H1 (cell line): ENCODE data around the gene ZBTB20. TPM values are rescaled to one million over a fixed set of nuclear protein-coding genes. Genes with fewer than 3 reads are reported as not detected.

Experiments
- CTCF ChIA-PET: fragments of 300-600 bp; sonication (Branson Sonifier 250); formaldehyde crosslinking; loops from one replicate; lab custom pipeline; 2021; ENCODE audit not compliant: partially characterized antibody; lab: Charles Lee
- POLR2A ChIA-PET: fragments of 300-600 bp; sonication (Branson Sonifier 250); formaldehyde crosslinking; loops from one replicate; lab custom pipeline; 2021; ENCODE audit warnings: inconsistent platforms; ENCODE audit not compliant: partially characterized antibody; lab: Charles Lee
- DNase-seq, 2 experiments: peaks; one replicate each; pipeline versions ENCODE4 v3.0.0 to v3.0.0-alpha.2; 2010 to 2022; ENCODE audit warnings: low spot score in 2 of 2, low read depth in 1 of 2, mixed read lengths in 1 of 2
- FAIRE-seq: peaks from 2 replicates; lab custom pipeline; 2011; peaks lifted over from hg19 to GRCh38; lab: Jason Lieb, UNC
- H2AFZ ChIP-seq: 2 replicates; pipeline ENCODE4 v1.8.1; 2012; ENCODE audit warnings: low read length, inconsistent platforms
- H2AK5ac ChIP-seq: 2 replicates; pipeline ENCODE4 v1.6.1; 2013; ENCODE audit warnings: low read depth, low read length
- H2BK120ac ChIP-seq: replicated peaks from 2 replicates; pipeline ENCODE3; 2013; ENCODE audit warnings: low read depth, low read length, inconsistent platforms
- H2BK12ac ChIP-seq: 2 replicates; pipeline ENCODE4 v1.6.1; 2013; ENCODE audit warnings: low read depth, low read length
- H2BK15ac ChIP-seq: 2 replicates; pipeline ENCODE4 v1.6.1; 2013; ENCODE audit warnings: low read length
- H2BK20ac ChIP-seq: 2 replicates; pipeline ENCODE4 v1.6.1; 2013; ENCODE audit warnings: low read length
- H2BK5ac ChIP-seq: 2 replicates; pipeline ENCODE4 v1.6.1; 2013; ENCODE audit warnings: low read depth, low read length
- H3K14ac ChIP-seq: 2 replicates; pipeline ENCODE4 v1.6.1; 2013; ENCODE audit warnings: inconsistent platforms; ENCODE audit not compliant: insufficient read length
- H3K18ac ChIP-seq: 2 replicates; pipeline ENCODE4 v1.6.1; 2013; ENCODE audit warnings: low read length; ENCODE audit errors: extremely low read depth
- H3K23ac ChIP-seq: 2 replicates; pipeline ENCODE4 v1.6.1; 2013; ENCODE audit warnings: inconsistent platforms; ENCODE audit not compliant: insufficient read length
- H3K23me2 ChIP-seq: 2 replicates; pipeline ENCODE4 v1.6.1; 2013; ENCODE audit warnings: low read depth, low read length
- H3K27ac ChIP-seq: 2 replicates; pipeline ENCODE4 v1.6.1; 2011; ENCODE audit warnings: low read depth, low read length, inconsistent platforms
- H3K27me3 ChIP-seq, 4 experiments: replicated peaks in 1 of 4; 1 replicate in 1 of 4; 2 replicates in 3 of 4; pipeline versions ENCODE4 v1.6.1 to v1.8.1; 2011 to 2013; ENCODE audit warnings: low read length in 3 of 4, mild to moderate bottlenecking in 3 of 4, inconsistent platforms in 2 of 4, mixed read lengths in 2 of 4, moderate library complexity in 1 of 4; ENCODE audit not compliant: control insufficient read depth in 3 of 4, insufficient read depth in 3 of 4; ENCODE audit errors: extremely low read depth in 1 of 4
- H3K36me3 ChIP-seq, 4 experiments: 2 replicates each; pipeline versions ENCODE4 v1.6.1 to v1.8.1; 2011 to 2013; ENCODE audit warnings: mild to moderate bottlenecking in 4 of 4, low read length in 3 of 4, moderate library complexity in 2 of 4, control low read depth in 1 of 4, inconsistent platforms in 1 of 4; ENCODE audit not compliant: insufficient read depth in 4 of 4, control insufficient read depth in 2 of 4
- H3K4ac ChIP-seq: replicated peaks from 2 replicates; pipeline ENCODE3; 2013; ENCODE audit warnings: low read length, low read depth, mixed read lengths, inconsistent platforms; ENCODE audit not compliant: insufficient read length
- H3K4me1 ChIP-seq, 4 experiments: replicated peaks in 1 of 4; 1 replicate in 1 of 4; 2 replicates in 3 of 4; pipeline versions ENCODE4 v1.6.1 to v1.8.1; 2011 to 2013; ENCODE audit warnings: low read length in 3 of 4, inconsistent platforms in 2 of 4, mixed read lengths in 1 of 4; ENCODE audit not compliant: insufficient read depth in 4 of 4, control insufficient read depth in 3 of 4
- H3K4me2 ChIP-seq, 2 experiments: 2 replicates each; pipeline versions ENCODE4 v1.6.1 to v1.8.1; 2011 to 2013; ENCODE audit warnings: low read depth in 2 of 2, low read length in 2 of 2, control low read depth in 1 of 2, inconsistent platforms in 1 of 2, mild to moderate bottlenecking in 1 of 2; ENCODE audit not compliant: insufficient read depth in 1 of 2
- H3K4me3 ChIP-seq, 4 experiments: fragments of 200-600, 300-600 bp in 1 of 4; sonication (generic), shearing (Covaris generic), sonication (Bioruptor Twin) in 1 of 4; 2 replicates each; pipeline versions ENCODE4 v1.5.1 to v1.8.1; 2011 to 2016; ENCODE audit warnings: low read length in 4 of 4, low read depth in 3 of 4, control low read depth in 2 of 4, inconsistent platforms in 2 of 4, mild to moderate bottlenecking in 2 of 4, mixed read lengths in 1 of 4, moderate library complexity in 1 of 4; ENCODE audit not compliant: insufficient read depth in 2 of 4; ENCODE audit errors: extremely low read depth in 1 of 4
- H3K56ac ChIP-seq: replicated peaks from 2 replicates; pipeline ENCODE3; 2013; ENCODE audit warnings: low read depth, mild to moderate bottlenecking, mixed read lengths, low read length, inconsistent platforms; ENCODE audit not compliant: insufficient read length
- H3K79me1 ChIP-seq: 2 replicates; pipeline ENCODE4 v1.6.1; 2013; ENCODE audit warnings: low read depth, low read length, control low read depth
- H3K79me2 ChIP-seq, 2 experiments: 2 replicates each; pipeline versions ENCODE4 v1.6.1 to v1.8.1; 2012 to 2013; ENCODE audit warnings: low read length in 2 of 2, mild to moderate bottlenecking in 2 of 2, inconsistent platforms in 1 of 2; ENCODE audit not compliant: insufficient read depth in 2 of 2, control insufficient read depth in 1 of 2
- H3K9ac ChIP-seq, 4 experiments: replicated peaks in 1 of 4; 1 replicate in 1 of 4; 2 replicates in 3 of 4; pipeline versions ENCODE4 v1.6.1 to v1.8.1; 2011 to 2013; ENCODE audit warnings: low read depth in 3 of 4, low read length in 3 of 4, control low read depth in 2 of 4, mild to moderate bottlenecking in 2 of 4, moderate library complexity in 2 of 4, inconsistent platforms in 1 of 4; ENCODE audit errors: extremely low read depth in 1 of 4
- H3K9me3 ChIP-seq, 2 experiments: 2 replicates each; pipeline versions ENCODE4 v1.6.1 to v1.8.1; 2012 to 2013; ENCODE audit warnings: mild to moderate bottlenecking in 2 of 2, moderate library complexity in 2 of 2, control low read depth in 1 of 2, inconsistent platforms in 1 of 2, low read depth in 1 of 2, low read length in 1 of 2, mixed read lengths in 1 of 2; ENCODE audit not compliant: insufficient read depth in 2 of 2
- H4K20me1 ChIP-seq, 2 experiments: replicated peaks in 1 of 2; 2 replicates each; pipeline versions ENCODE3 to v1.8.1; 2011 to 2013; ENCODE audit warnings: inconsistent platforms in 2 of 2, low read length in 2 of 2, mild to moderate bottlenecking in 1 of 2; ENCODE audit not compliant: insufficient read depth in 2 of 2, control insufficient read depth in 1 of 2
- H4K5ac ChIP-seq: 2 replicates; pipeline ENCODE4 v1.6.1; 2013; ENCODE audit warnings: low read length, low read depth, mixed read lengths, inconsistent platforms; ENCODE audit not compliant: insufficient read length
- H4K8ac ChIP-seq: 2 replicates; pipeline ENCODE4 v1.8.0; 2013; ENCODE audit warnings: mild to moderate bottlenecking, moderate library complexity, low read length, inconsistent platforms; ENCODE audit not compliant: insufficient read depth; ENCODE audit errors: extremely low read depth
- H4K91ac ChIP-seq: replicated peaks from 2 replicates; pipeline ENCODE3; 2013; ENCODE audit warnings: low read length, mixed read lengths, inconsistent platforms; ENCODE audit not compliant: insufficient read length
- CHD1 ChIP-seq: IDR thresholded peaks from 2 replicates; pipeline ENCODE4 v1.6.1; 2012; ENCODE audit warnings: low read depth, low read length, improper control_type of control experiment
- CTBP2 ChIP-seq: IDR thresholded peaks from 2 replicates; pipeline ENCODE4 v1.7.0; 2011; ENCODE audit warnings: borderline replicate concordance, mild to moderate bottlenecking, moderate library complexity, mixed read lengths, low read length; ENCODE audit not compliant: insufficient read depth, insufficient read length
- GABPA ChIP-seq: IDR thresholded peaks from 2 replicates; pipeline ENCODE4 v1.6.1; 2011; ENCODE audit warnings: mild to moderate bottlenecking, low read length, moderate library complexity, borderline replicate concordance; ENCODE audit not compliant: insufficient read depth
- JUN ChIP-seq: IDR thresholded peaks from 2 replicates; pipeline ENCODE4 v1.6.1; 2011; ENCODE audit warnings: low read depth, mild to moderate bottlenecking, improper control_type of control experiment, low read length
- NRF1 ChIP-seq: IDR thresholded peaks from 2 replicates; pipeline ENCODE4 v1.6.1; 2011; ENCODE audit warnings: mild to moderate bottlenecking, low read depth, low read length, improper control_type of control experiment
- RBBP5 ChIP-seq: IDR thresholded peaks from 2 replicates; pipeline ENCODE4 v1.7.1; 2012; ENCODE audit warnings: low read depth, mild to moderate bottlenecking, inconsistent platforms, low read length, moderate library complexity, borderline replicate concordance
- RNF2 ChIP-seq: fragments of 200-900, 300-1000 bp; sonication (generic); IDR thresholded peaks from 2 replicates; pipeline ENCODE4 v1.7.1; 2016; ENCODE audit warnings: borderline replicate concordance, low read depth, mild to moderate bottlenecking, antibody characterized with exemption, low read length; ENCODE audit not compliant: poor library complexity, severe bottlenecking; ENCODE audit errors: missing control alignments
- SP2 ChIP-seq: IDR thresholded peaks from 2 replicates; pipeline ENCODE4 v1.6.1; 2012; ENCODE audit warnings: mild to moderate bottlenecking, low read length, inconsistent platforms
- SRF ChIP-seq: IDR thresholded peaks from 2 replicates; pipeline ENCODE4 v1.6.1; 2011; ENCODE audit warnings: mild to moderate bottlenecking, low read depth, low read length, moderate library complexity
- YY1 ChIP-seq: IDR thresholded peaks from 2 replicates; pipeline ENCODE4 v1.6.1; 2011; ENCODE audit warnings: low read depth, mild to moderate bottlenecking, low read length
- WGBS, 2 experiments: shearing (Covaris generic) in 1 of 2; methylation state at CpG; one replicate each; pipeline versions ENCODE4 v1.1.6 to v1.1.7; 2013 to 2015; ENCODE audit warnings: low lambda C conversion rate in 2 of 2, mixed read lengths in 2 of 2, inconsistent platforms in 1 of 2, low coverage in 1 of 2, missing lambda C conversion rate in 1 of 2; ENCODE audit not compliant: insufficient replicate concordance in 2 of 2, insufficient coverage in 1 of 2, insufficient read length in 1 of 2; ENCODE audit errors: extremely low coverage in 1 of 2, missing lambda C conversion rate in 1 of 2; 5-methylcytosine and 5-hydroxymethylcytosine counted together
- polyA plus RNA-seq, 7 experiments: library from polyadenylated mRNA; depleted of rRNA in 3 of 7; stranded (reverse) in 5 of 7; unstranded in 2 of 7; fragments of >200 nt in 5 of 7; fragments of 200-250 nt in 2 of 7; gene quantifications; 1 replicate in 5 of 7; 2 replicates in 1 of 7; 4 replicates in 1 of 7; pipeline versions ENCODE4 v1.2.1 to v1.2.3, GENCODE V29; 2011 to 2013; ENCODE audit warnings: missing spikeins in 2 of 7, mixed read lengths in 2 of 7
- total RNA-seq: library from RNA; stranded (reverse); fragmentation: NEBNext Ultra II Directional; extraction: Animal tissue kit (Norgen Biotek cat#: 25700); gene quantifications from 2 replicates; pipeline ENCODE4 v1.2.1, GENCODE V29; 2021

Gene ZBTB20
- total and polyA plus RNA-seq, 2 of the 8 experiments (the other 6 are each of a cell fraction or from before 2014, with no cell fraction given), result 0.35 to 1.3 TPM

DNA sequence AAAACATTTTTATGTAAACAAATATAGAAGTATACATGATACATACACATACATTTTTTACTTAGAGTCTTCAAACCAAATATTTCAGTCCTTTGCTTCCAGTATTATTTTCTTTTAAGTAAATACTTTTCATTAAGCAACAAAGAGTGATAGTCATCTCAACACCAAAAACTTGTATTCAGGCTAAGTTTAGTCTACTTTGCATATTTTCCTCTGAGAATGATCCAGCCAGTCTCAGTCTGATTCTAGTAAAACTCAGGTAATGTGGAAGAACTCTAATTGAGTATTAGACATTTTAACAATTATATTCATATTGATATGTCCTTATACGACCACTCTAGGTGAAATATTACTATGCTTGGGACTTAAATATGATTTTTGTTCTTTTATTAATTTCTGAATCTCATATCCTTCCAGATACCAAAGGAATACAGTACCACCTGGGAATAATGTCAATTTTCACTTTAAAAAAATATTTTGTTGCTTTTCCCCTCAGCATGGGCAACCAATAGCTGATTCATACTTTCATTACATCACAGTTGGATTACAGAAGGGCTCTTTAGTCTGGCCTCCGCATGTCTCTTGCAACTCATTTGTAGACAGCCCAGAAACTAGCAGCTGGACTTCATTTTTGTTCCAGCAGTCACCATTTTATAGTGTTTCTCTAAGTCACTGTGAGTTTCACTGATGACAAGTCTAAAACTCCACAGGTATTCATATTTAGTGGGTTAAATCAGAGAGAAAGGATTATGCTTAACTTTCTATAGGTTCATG is 390.4 kb downstream of the ZBTB20 start:
- Histone ChIP-seq H4K91ac (no peak overlapping the region), H3K23me2 (no peaks in the 10 kb centered on the region), H3K4me3 (no peak overlapping the region), H3K27me3 (no peaks in the 10 kb centered on the region), H3K4me1 (no peaks in the 10 kb centered on the region), H3K4me2 (no peak overlapping the region), H3K18ac (no peak overlapping the region), H3K9ac (no peak overlapping the region), H3K9me3 (no peaks in the 10 kb centered on the region), H2AFZ (no peak overlapping the region), H4K8ac (no peak overlapping the region), H2BK20ac (no peak overlapping the region), H3K56ac (no peak overlapping the region), H3K79me2 (no peaks in the 10 kb centered on the region), H2BK12ac (no peak overlapping the region), H3K36me3 (no peaks in the 10 kb centered on the region), H3K4ac (no peak overlapping the region), H3K14ac (no peak overlapping the region), H2BK120ac (no peak overlapping the region), H3K23ac (no peak overlapping the region), H2BK5ac (no peak overlapping the region), H2AK5ac (no peak overlapping the region), H3K27ac (no peak overlapping the region), H4K20me1 (no peaks in the 10 kb centered on the region), H2BK15ac (no peak overlapping the region), H4K5ac (no peak overlapping the region), H3K79me1 (no peaks in the 10 kb centered on the region)
- DNase-seq (no peak), FAIRE-seq (no peak)
- ChIA-PET POLR2A (no interaction called here), CTCF (no interaction called here)
- no peak for TF ChIP-seq YY1
- no peak for TF ChIP-seq RBBP5
- TF ChIP-seq GABPA, result no peak
- no peak for TF ChIP-seq SRF
- no peak for TF ChIP-seq RNF2
- TF ChIP-seq CTBP2, result no peak
- no peak for TF ChIP-seq CHD1
- TF ChIP-seq SP2, result no peak
- TF ChIP-seq JUN, result no peak
- TF ChIP-seq NRF1, result no peak
- 94% methylated on average over 2 of the region's 2 CpGs; no CpG with 5 or more reads in 1 of the 2 experiments for WGBS, 2 experiments
